ENCODE results near the gene SYNJ1.
"Not testable (repeated sequence)": the region's sequence is repeated elsewhere in the genome, so short reads cannot be mapped to it uniquely, and the experiment has no call there.

The SYNJ1 gene

GRCh38 chr21:32687643-32688345 lies 40.0 kb downstream of the SYNJ1 start:
- no peak overlapping the region for H3K4me3 Mint-ChIP-seq
- no peak for ATAC-seq
- no peak overlapping the region for H3K27ac Mint-ChIP-seq
- DNase-seq: no peak
- H3K27me3 Mint-ChIP-seq: no peaks in the 10 kb centered on the region
- no peaks in the 10 kb centered on the region for H3K4me1 Mint-ChIP-seq
- no peaks in the 10 kb centered on the region for H3K9me3 Mint-ChIP-seq

GRCh38 chr21:32682696-32683474 lies 44.9 kb downstream of the SYNJ1 start:
- Mint-ChIP-seq H3K4me1 (no peaks in the 10 kb centered on the region), H3K27me3 (no peaks in the 10 kb centered on the region), H3K9me3 (no peaks in the 10 kb centered on the region), H3K4me3 (no peak overlapping the region), H3K27ac (no peak overlapping the region)
- DNase-seq (no peak), ATAC-seq (no peak)

GRCh38 chr21:32674731-32675130 lies 53.1 kb downstream of the SYNJ1 start:
- H3K9me3 Mint-ChIP-seq: no peaks in the 10 kb centered on the region
- H3K27ac Mint-ChIP-seq: no peak overlapping the region
- DNase-seq (no peak), ATAC-seq (no peak)
- H3K27me3 Mint-ChIP-seq: no peaks in the 10 kb centered on the region
- no peaks in the 10 kb centered on the region for H3K4me1 Mint-ChIP-seq
- no peak overlapping the region for H3K4me3 Mint-ChIP-seq

- H3K9me3 Mint-ChIP-seq: no peaks in the 10 kb centered on the region
- H3K27ac Mint-ChIP-seq: no peak overlapping the region
- no peak for ATAC-seq
- no peak for DNase-seq
- H3K4me1 Mint-ChIP-seq: no peaks in the 10 kb centered on the region
- no peak overlapping the region for H3K4me3 Mint-ChIP-seq
- H3K27me3 Mint-ChIP-seq: no peaks in the 10 kb centered on the region
Measured at GRCh38 chr21:32674038-32674437, 53.8 kb downstream of the SYNJ1 start.

- Mint-ChIP-seq H3K9me3 (peaks cover 0 to 17% of the 10 kb centered on the region in 2 donors), H3K4me3 (no peak overlapping the region), H3K4me1 (no peaks in the 10 kb centered on the region), H3K27me3 (no peaks in the 10 kb centered on the region), H3K27ac (no peak overlapping the region)
- DNase-seq (no peak), ATAC-seq (no peak)
Measured at GRCh38 chr21:32666258-32666657, 61.6 kb downstream of the SYNJ1 start.

- H3K9me3 Mint-ChIP-seq: peaks cover 0 to 17% of the 10 kb centered on the region in 2 donors
- not testable (repeated sequence) for H3K4me1 Mint-ChIP-seq, DNase-seq, H3K27ac Mint-ChIP-seq, H3K27me3 Mint-ChIP-seq, H3K4me3 Mint-ChIP-seq, ATAC-seq
Measured at GRCh38 chr21:32664095-32664494, 63.7 kb downstream of the SYNJ1 start.

- H3K4me1 Mint-ChIP-seq, ATAC-seq, DNase-seq, H3K4me3 Mint-ChIP-seq, H3K27ac Mint-ChIP-seq, H3K27me3 Mint-ChIP-seq: not testable (repeated sequence)
- H3K9me3 Mint-ChIP-seq: peaks cover 0 to 17% of the 10 kb centered on the region in 2 donors
Measured at GRCh38 chr21:32661981-32662380, 65.8 kb downstream of the SYNJ1 start.

- H3K4me1 Mint-ChIP-seq, H3K4me3 Mint-ChIP-seq: not testable (repeated sequence)
- H3K9me3 Mint-ChIP-seq: peaks cover 0 to 17% of the 10 kb centered on the region in 2 donors
Measured at GRCh38 chr21:32661026-32661782, 66.6 kb downstream of the SYNJ1 start.

GRCh38 chr21:32658524-32658923 lies 69.3 kb downstream of the SYNJ1 start:
- ATAC-seq: no peak

More at GRCh38 chr21:32661026-32661782, 66.6 kb downstream of the SYNJ1 start:
- not testable (repeated sequence) for H3K27ac Mint-ChIP-seq, H3K27me3 Mint-ChIP-seq, ATAC-seq, DNase-seq

GRCh38 chr21:32653326-32653901 lies 74.4 kb downstream of the SYNJ1 start:
- DNase-seq (peak; percentile 17 to 21), ATAC-seq (peak; percentile 75)
- H3K4me1 Mint-ChIP-seq: no peaks in the 10 kb centered on the region
- no peak overlapping the region for H3K27ac Mint-ChIP-seq
- no peak overlapping the region for H3K4me3 Mint-ChIP-seq
- H3K27me3 Mint-ChIP-seq: no peaks in the 10 kb centered on the region
- H3K9me3 Mint-ChIP-seq: no peaks in the 10 kb centered on the region

More at GRCh38 chr21:32658524-32658923, 69.3 kb downstream of the SYNJ1 start:
- Mint-ChIP-seq H3K27ac (peak overlapping the region in 1 of 2 donors; percentile 31), H3K9me3 (no peaks in the 10 kb centered on the region), H3K4me3 (no peak overlapping the region), H3K27me3 (no peaks in the 10 kb centered on the region), H3K4me1 (no peaks in the 10 kb centered on the region)
- no peak for DNase-seq

- no peaks in the 10 kb centered on the region for H3K4me1 Mint-ChIP-seq
- no peaks in the 10 kb centered on the region for H3K9me3 Mint-ChIP-seq
- H3K27me3 Mint-ChIP-seq: no peaks in the 10 kb centered on the region
Measured at GRCh38 chr21:32648165-32648564, 79.6 kb downstream of the SYNJ1 start.

GRCh38 chr21:32645261-32646182 lies 82.3 kb downstream of the SYNJ1 start:
- H3K27me3 Mint-ChIP-seq: no peaks in the 10 kb centered on the region
- no peak for DNase-seq
- no peak for ATAC-seq
- H3K4me1 Mint-ChIP-seq: no peaks in the 10 kb centered on the region
- H3K27ac Mint-ChIP-seq: peak overlapping the region in 1 of 2 donors; percentile 56
- H3K4me3 Mint-ChIP-seq: no peak overlapping the region
- no peaks in the 10 kb centered on the region for H3K9me3 Mint-ChIP-seq

More at GRCh38 chr21:32648165-32648564, 79.6 kb downstream of the SYNJ1 start:
- Mint-ChIP-seq H3K27ac (no peak overlapping the region), H3K4me3 (no peak overlapping the region)
- ATAC-seq: no peak
- DNase-seq: no peak

- no peaks in the 10 kb centered on the region for H3K27me3 Mint-ChIP-seq
- DNase-seq: no peak
- no peaks in the 10 kb centered on the region for H3K9me3 Mint-ChIP-seq
- no peak for ATAC-seq
- H3K4me1 Mint-ChIP-seq: no peaks in the 10 kb centered on the region
- H3K4me3 Mint-ChIP-seq: no peak overlapping the region
- peak overlapping the region in 1 of 2 donors; percentile 25 for H3K27ac Mint-ChIP-seq
Measured at GRCh38 chr21:32641710-32642698, 85.8 kb downstream of the SYNJ1 start.

All from stimulated activated naive CD8-positive, alpha-beta T cell treated with anti-CD3 and anti-CD28 coated beads, Interleukin-15, amount 100 ng/mL, for 72 hours (primary cell).